ENCODE data around the gene SCAP. TPM values are rescaled to one million over a fixed set of nuclear protein-coding genes. Genes with fewer than 3 reads are reported as not detected.

Gene SCAP
- 10 to 100 TPM; 49.3 to 91.8 TPM for total RNA-seq
- polyA plus RNA-seq = 10 to 100 TPM; 44.1 to 45.4 TPM
- long read RNA-seq, donor 1, full-length matches to known transcripts = 3 of 10 reads
- long read RNA-seq, donor 1, partial matches to known transcripts = 7 of 10 reads
- long read RNA-seq, donor 1, other reads (novel, unspliced or antisense) = 0 of 10 reads
- long read RNA-seq, donor 2, partial matches to known transcripts = 0 of 1 reads
- long read RNA-seq, donor 2, other reads (novel, unspliced or antisense) = 0 of 1 reads
- long read RNA-seq, donor 3, partial matches to known transcripts = 0 of 1 reads
- long read RNA-seq, donor 3, other reads (novel, unspliced or antisense) = 0 of 1 reads
- long read RNA-seq, donor 4, partial matches to known transcripts = 15 of 17 reads
- long read RNA-seq, donor 4, other reads (novel, unspliced or antisense) = 0 of 17 reads
- long read RNA-seq, donor 5, partial matches to known transcripts = 0 of 2 reads
- long read RNA-seq, donor 5, other reads (novel, unspliced or antisense) = 0 of 2 reads

DNA sequence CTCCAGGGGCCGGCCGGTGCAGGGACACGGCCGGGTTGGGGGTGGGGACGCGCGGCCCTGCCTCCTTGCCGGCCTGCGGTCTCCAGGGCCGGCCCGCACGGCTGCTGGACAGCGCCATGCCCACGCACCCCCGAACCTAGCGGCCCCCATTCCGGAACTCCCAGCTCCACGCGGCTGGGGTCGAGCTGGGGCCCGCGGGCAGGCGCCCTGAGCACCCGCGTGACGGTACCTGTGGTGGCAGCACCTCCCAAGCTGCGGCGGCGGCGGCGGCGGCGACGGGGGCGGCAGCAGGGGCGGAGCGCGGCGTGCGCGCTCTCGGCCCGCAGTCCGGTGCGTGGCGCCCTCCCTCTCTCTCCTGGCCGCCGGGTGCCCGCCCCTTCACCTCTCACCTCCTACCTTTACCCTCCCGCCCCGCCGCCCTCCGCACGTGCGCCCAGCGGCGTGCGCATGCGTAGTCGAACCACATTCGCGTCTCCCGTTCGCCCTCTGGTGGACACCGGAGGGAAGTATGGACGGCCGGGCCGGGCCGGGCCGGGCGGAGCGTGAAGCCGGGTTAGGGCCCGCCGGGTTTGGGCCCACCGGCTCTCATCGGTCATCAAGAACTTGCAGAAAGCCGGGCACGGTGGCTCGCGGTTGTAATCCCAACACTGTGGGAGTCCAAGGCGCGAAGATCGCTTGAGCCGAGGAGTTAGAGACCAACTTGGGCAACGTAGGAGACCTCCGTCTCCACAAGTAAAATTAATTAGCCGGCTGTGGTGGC lies at the start of gene SCAP:
Gene SCAP, minus strand, starts transcription at position 372 of the 760 bp plus-strand sequence. CDS start 32,948 bp downstream, outside the sequence.
- H3K9me3 ChIP-seq (ENCODE audit: control insufficient read depth in 4 of 4, insufficient read depth in 3 of 4, low read length in 3 of 4) = no peaks in the 10 kb centered on the region
- peak within 1 kb of the TSS; percentile 94 for H3K4me3 ChIP-seq
- peak; percentile 89 for TF ChIP-seq CTCF (IDR thresholded peaks at IDR 0.05; ENCODE audit: control extremely low read depth, extremely low read depth)
- H3K27ac ChIP-seq (ENCODE audit: low read depth in 1 of 2, low read length in 1 of 2) = peak within 1 kb of the TSS; percentile 80 to 92
- peaks cover 0 to 15% (median 10%) of the 10 kb centered on the region in 5 donors for H3K4me1 ChIP-seq (ENCODE audit: control insufficient read depth in 5 of 5, insufficient read depth in 5 of 5, low read length in 5 of 5)
- peak within 1 kb of the TSS; percentile 7 to 74 for H3K9ac ChIP-seq (ENCODE audit: insufficient read depth in 1 of 2, low read length in 2 of 2)
- H3K27me3 ChIP-seq (ENCODE audit: control insufficient read depth in 3 of 3, insufficient read depth in 3 of 3, low read length in 2 of 3) = no peaks in the 10 kb centered on the region
- H3K36me3 ChIP-seq (ENCODE audit: control insufficient read depth in 4 of 4, insufficient read depth in 4 of 4, low read length in 4 of 4) = no peaks in the 10 kb centered on the region
- 2 to 3% methylated on average over 56 to 88 of the region's 88 CpGs for WGBS, 2 donors
- DNase-seq (peak; percentile 86 to 88 (median 87)), ATAC-seq (ENCODE audit: insufficient read depth, low FRiP score) (peak; percentile 93)

- no peak for TF ChIP-seq CTCF (IDR thresholded peaks at IDR 0.05; ENCODE audit: control extremely low read depth, extremely low read depth)
- no peaks in the 10 kb centered on the region for H3K9me3 ChIP-seq (ENCODE audit: control insufficient read depth in 4 of 4, insufficient read depth in 3 of 4, low read length in 3 of 4)
- no peak overlapping the region for H3K27ac ChIP-seq (ENCODE audit: low read depth in 1 of 2, low read length in 1 of 2)
- H3K36me3 ChIP-seq (ENCODE audit: control insufficient read depth in 4 of 4, insufficient read depth in 4 of 4, low read length in 4 of 4) = no peaks in the 10 kb centered on the region
- no peaks in the 10 kb centered on the region for H3K4me1 ChIP-seq (ENCODE audit: control insufficient read depth in 5 of 5, insufficient read depth in 5 of 5, low read length in 5 of 5)
- ATAC-seq (ENCODE audit: insufficient read depth, low FRiP score) = no peak
- no peak overlapping the region for H3K4me3 ChIP-seq
- no peaks in the 10 kb centered on the region for H3K27me3 ChIP-seq (ENCODE audit: control insufficient read depth in 3 of 3, insufficient read depth in 3 of 3, low read length in 2 of 3)
- no peak overlapping the region for H3K9ac ChIP-seq (ENCODE audit: insufficient read depth in 1 of 2, low read length in 2 of 2)
- no peak for DNase-seq
- 51 to 54% methylated on average over 4 of the region's 4 CpGs for WGBS, 2 donors
These were observed 47.8 kb upstream of the SCAP start for GRCh38 chr3:47523310-47524073.

DNA sequence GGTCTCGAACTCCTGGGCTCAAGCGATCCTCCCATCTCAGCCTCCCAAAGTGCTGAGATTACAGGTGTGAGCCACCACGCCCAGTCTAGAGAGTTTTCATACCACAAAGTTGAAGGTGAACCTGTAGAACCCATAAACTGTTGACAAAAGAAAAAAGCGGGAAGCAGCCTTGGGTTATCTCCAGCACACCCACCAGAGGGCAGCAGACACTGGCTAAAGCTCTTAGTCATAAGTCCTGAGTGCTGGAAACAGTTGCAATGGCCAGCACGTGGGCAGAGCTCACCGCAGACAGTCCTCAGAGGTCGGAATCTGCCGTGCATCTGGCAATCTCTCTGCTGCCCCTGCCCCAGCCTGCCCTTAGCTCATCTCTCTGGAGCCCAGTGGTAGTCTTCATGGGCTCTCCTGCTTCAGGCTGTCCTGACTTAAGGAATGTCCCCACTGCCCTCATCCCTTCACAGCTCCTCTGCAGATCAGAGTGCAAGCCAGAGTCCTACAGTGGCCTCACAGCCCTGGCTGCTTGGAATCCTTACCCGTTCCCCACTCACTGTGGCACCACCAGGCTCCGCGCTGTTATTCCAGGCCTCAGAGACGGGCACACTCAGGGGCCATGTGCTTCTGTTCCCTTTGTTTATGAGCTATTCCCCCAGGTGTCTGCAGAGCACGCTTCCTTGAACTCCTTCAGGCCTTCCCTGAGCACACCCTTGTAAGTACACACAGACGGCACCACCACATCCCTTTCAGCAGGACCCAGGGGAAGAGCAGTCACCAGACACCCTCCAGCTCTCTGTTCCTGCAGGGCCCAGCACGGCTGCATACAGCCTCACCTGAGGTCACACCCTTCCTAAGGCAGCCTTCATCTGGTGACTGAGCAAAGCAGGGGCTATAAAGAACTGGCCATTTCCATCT lies 46.6 kb upstream of the SCAP start:
- Histone ChIP-seq H3K4me1 (ENCODE audit: control insufficient read depth in 5 of 5, insufficient read depth in 5 of 5, low read length in 5 of 5) (no peaks in the 10 kb centered on the region), H3K4me3 (no peak overlapping the region), H3K36me3 (ENCODE audit: control insufficient read depth in 4 of 4, insufficient read depth in 4 of 4, low read length in 4 of 4) (no peaks in the 10 kb centered on the region), H3K27me3 (ENCODE audit: control insufficient read depth in 3 of 3, insufficient read depth in 3 of 3, low read length in 2 of 3) (no peaks in the 10 kb centered on the region), H3K9me3 (ENCODE audit: control insufficient read depth in 4 of 4, insufficient read depth in 3 of 4, low read length in 3 of 4) (no peaks in the 10 kb centered on the region), H3K27ac (ENCODE audit: low read depth in 1 of 2, low read length in 1 of 2) (no peak overlapping the region), H3K9ac (ENCODE audit: insufficient read depth in 1 of 2, low read length in 2 of 2) (no peak overlapping the region)
- peak; percentile 89 for TF ChIP-seq CTCF (IDR thresholded peaks at IDR 0.05; ENCODE audit: control extremely low read depth, extremely low read depth)
- peak; percentile 96 for ATAC-seq (ENCODE audit: insufficient read depth, low FRiP score)
- peak; percentile 87 to 93 (median 89) for DNase-seq
- 37 to 42% methylated on average over 15 of the region's 15 CpGs for WGBS, 2 donors

Data from lung (tissue), 16 donors.